GM18526 (cell line): ENCODE data around the gene AOC1.

Experiments
- POLR2A ChIP-seq: IDR thresholded peaks from 3 replicates; pipeline ENCODE4 v1.6.1; 2011; ENCODE audit not compliant: insufficient read length; ENCODE audit errors: extremely low read depth

Gene AOC1

DNA sequence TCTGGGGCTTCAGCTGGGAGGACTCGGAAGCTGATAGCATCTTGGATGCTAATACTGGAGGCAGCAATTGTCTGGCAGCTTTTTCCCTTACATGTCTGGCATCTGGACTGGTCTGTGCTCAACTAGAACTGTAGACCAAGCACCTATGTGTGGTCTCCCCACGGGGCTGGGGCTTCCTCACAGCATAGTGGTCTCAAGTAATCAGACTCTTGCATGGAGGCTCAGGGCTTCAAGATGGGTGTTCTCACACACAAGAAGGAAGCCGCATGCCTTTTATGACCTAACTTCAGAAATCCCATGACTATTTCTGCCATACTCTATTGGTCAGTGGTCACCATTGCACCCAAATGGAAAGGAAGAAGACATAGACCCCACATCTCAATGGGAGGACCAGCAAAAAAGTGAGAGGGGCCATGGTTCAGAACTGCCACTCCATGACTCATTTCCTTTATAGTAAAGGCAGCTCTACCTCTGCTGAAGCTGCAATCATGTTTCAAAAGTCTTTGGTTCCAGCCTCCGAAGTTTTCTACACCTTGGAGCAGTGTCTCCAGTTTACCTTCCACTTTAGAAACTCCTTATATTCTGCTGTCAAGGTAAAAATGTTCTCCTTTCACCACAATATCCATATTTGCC is 14.7 kb downstream of the AOC1 start:
- no peak for TF ChIP-seq POLR2A

DNA sequence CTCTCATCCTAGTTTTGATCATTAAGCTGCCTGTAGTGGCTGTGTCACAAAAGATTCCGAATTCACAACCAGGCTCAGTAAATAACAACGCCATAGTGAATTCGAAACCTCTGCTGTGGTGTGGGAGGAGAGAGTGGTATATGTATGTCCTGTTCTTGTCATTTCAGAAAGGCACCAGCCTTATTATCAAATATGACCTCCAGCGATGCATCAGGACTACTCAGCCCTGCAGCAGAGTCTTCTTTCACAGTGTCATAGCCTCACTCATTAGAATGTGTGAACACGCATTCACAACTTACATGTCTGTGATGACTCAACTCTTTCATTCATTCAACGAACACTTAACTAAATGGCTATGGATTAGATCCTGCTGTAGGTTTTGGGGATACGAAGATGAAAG is 15.3 kb downstream of the AOC1 start:
- TF ChIP-seq POLR2A, result no peak

DNA sequence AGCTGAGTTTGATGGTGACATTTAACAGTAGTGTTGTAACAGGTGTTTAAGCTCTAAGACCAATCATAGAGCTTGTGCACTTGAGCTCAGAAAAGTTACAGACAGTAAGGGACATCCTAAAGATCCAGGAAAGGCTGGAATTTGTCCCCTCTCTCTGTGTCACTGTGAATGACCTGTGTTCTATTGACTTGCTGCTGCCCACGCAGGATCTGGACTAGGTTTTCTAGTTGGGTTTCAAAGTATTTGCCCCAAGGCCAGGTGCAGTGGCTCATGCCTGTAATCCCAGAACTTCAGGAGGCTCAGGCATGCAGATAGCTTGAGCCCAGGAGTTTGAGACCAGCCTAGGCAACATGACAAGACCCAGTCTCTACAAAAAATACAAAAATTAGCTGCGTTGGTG is 17.1 kb downstream of the AOC1 start:
- TF ChIP-seq POLR2A, result no peak

DNA sequence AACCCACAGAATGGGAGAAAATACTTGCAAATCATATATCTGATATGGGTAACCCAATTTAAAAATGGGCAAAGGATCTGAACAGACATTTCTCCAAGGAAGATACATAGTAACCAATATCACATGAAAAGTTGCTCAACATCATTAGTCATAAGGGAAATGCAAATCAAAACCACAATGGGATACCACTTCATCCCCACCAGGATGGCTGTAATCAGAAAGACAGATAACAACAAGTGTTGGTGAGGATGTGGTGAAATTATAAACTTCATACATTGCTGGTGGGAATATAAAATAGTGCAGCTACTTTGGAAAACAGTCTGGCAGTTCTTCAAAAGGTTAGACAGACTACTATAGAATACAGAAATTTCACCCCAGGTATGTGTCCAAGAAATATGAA is 19.3 kb downstream of the AOC1 start:
- no peak for TF ChIP-seq POLR2A

DNA sequence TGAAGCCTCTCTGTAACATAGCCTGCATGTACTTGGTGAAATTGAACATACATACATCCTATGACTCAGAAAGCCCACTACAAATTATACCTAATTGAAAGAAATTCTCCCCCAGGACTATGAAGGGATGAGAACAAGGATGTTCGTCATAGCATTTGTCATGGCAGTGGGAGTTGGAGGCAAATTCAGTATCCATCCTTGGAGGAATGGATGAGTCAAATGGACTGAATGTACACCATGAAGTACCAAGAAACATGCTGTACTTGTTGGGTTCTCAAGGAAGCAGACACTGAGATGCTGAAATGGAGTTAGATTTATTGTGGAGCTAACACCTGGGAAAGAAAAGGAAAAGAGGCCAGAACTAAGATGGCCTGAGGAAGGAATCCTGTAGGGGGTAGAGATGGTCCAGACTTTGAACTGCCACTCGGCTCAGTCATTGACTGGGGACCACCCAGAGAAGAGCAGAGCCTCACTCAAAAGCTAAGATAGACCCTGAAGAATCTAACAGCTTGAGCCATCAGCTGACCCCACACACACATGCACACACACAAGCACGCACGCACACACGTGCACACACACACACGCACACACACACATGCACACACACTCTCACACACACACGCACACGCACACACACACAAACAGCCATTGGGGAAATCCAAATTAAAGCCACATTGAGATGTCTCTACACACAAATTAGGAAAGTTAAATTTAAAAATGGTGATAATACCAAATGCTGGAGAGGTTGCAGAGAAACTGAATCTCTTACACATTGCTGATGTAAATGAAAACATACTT is 22.3 kb downstream of the AOC1 start:
- no peak for TF ChIP-seq POLR2A

DNA sequence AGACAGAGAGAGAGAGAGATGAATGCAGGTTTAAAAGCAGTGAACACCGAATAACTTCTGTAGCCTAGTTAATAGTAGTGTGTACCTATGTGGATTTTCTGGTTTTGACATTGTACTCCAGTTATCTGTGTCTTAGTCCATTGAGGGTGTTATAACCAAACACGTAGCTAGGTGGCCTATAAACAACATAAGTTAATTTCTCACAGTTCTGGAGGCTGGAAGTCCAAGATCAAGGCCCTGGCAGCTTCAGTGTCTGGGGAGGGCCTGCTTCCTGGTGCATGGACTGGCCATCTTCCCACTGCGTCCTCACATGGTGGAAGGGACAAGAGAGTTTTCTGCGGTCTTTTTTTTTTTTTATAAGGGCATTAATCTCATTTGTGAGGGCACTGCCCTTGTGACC is 23.5 kb downstream of the AOC1 start:
- TF ChIP-seq POLR2A, result no peak

DNA sequence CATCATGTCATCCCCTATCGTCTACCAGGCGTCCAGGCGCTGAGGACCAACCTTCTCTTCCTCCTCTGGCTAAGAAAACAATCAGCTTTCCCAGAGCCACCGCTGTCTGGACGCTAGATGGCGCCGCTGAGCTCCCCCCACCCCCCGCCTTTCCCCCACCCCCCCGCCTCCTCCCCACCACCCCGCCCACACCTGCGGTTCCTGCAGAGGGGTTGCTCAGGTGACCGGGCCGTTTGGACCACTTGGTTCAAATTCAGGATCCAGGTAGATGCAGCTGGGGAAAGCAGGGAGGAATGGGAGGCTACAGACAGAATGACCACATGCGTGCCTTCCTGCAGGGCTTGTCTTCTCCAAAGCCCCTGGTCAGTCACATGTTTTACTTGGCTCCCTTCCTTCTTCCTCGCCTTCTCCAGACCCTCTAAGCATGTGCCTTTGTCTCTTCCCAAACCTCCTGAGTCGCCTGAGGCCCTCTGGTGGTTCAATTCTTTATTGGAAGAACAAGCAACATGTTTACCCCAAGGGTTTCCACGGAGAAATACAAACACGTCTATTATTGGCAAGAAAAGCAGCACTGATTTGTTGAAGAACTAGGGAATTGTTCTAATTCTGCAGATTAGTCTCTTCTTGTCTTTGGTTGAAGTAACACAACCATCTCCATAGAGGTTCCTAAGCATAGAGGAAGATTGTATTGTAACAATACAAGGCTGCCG is 24.7 kb downstream of the AOC1 start:
- no peak for TF ChIP-seq POLR2A

DNA sequence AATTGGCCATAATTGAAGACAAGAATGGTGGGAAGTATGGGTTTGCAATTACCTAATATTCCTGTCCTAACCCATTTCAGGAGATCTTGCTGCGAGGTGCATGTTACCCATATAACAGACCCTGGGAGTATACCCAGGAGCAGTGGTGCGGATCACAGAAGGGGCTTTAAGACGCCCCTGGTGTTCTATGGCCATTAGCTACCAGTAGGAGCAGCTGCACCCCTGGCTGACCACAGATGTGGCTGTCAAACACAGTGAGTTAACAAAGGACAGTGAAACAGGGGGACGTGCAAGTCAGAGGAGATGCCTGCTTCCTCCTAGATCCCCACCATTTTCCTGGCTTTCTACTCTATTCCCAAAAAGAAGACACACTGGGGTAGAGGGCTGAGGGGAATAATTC is 25.2 kb downstream of the AOC1 start:
- no peak for TF ChIP-seq POLR2A

DNA sequence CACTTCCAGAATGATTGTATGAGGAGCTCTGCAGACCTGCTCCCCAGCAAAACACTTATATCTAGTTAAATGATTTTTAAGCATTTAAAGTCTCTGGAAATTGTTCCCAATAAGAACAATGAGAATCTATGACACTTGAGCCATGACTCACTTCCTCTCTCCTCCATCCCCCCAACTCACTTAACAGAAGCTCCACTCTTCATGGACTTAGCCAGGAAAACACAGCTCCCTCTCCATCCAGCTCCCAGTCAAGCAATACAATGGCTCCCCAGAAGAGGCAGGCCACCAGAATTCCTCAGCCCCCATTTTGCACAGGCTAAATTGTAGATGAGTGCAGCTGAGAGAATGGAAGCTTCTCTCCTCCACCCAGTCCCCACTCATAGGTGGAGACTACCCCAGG is 27.0 kb downstream of the AOC1 start:
- TF ChIP-seq POLR2A, result no peak

DNA sequence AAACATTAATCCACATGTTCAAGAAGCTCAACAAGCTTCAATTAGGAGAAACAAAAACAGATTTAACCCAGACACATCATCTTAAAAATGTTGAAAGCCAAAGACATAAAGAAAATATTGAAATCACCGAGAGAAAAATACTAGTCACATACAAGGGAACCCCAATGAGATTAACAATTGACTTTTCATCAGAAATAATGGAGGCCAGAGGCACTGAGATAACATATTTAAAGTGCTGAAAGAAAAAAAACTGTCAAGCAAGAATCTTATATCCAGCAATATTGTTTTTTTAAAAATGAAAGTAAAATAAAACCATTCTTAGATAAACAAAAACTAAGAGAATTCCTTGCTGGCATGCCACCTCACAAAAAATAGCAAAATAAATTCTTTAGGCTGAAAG is 28.9 kb downstream of the AOC1 start:
- TF ChIP-seq POLR2A, result no peak

DNA sequence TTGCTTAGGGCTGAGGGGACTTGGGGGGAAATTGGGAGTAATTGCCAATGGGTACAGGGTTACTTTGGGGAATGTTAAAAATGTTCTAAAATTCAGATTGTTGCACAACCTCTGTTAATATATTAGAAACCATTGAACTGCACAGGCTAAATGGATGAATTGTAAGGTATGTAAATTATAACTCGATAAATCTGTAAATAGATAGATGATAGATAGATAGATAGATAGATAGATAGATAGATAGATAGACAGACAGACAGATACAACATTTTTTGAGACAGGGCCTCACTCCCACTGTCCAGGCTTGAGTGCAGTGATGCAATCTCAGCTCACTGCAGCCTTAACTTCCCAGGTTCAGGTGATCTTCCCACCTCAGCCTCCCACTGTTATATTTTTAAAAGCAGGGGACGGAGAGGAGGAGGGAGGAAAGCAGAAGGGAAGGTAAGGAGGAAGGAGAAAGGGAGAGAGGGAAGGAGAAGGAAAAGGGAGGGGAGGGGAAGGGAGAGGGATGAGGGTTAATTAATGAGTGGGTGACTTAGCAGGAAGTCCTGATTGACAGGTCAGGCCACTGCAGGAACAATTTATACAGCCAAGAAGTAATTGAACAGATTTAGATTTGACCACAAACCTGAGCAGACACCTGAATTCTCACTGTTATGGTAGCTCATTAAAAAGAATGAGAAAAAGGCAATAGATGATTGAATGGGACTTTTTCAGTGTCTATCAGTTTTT is 38.7 kb downstream of the AOC1 start:
- no peak for TF ChIP-seq POLR2A

DNA sequence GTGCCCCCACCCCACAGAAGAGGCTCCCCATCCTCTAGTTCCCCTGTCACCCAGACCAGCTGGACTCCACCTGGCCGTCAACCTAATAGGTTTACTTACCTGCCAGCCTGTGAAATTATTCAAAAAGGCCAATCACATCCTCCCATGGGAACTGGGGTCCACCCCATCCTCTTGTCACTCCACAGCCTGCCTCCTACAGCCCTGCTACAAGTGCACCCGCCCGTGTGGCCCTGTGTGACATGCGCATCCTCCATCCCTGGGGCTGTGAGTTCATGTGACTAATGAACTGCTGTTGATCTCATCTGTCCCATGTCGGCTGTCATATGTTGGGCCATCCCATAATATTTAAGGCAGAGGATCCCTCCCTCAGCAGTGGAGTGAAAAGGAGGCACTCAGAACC is 39.4 kb downstream of the AOC1 start:
- no peak for TF ChIP-seq POLR2A

DNA sequence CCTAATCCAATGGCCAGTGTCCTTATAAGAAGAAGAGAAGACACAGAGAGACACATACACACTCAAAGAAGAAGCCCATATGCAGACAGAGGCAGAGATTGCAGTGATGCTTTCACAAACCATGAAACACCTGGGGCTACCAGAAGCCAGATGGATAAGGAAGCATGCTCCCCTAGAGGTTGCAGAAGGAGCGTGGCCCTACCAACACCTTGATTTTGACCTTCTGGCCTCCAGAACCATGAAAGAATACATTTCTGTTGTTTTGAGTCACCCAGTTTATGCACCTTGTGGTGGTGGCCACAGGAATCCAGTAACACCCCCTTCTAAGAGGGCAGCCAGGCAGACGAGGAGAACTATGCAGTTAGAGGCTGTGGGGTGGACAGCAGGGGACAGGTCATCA is 43.5 kb downstream of the AOC1 start:
- TF ChIP-seq POLR2A, result no peak

DNA sequence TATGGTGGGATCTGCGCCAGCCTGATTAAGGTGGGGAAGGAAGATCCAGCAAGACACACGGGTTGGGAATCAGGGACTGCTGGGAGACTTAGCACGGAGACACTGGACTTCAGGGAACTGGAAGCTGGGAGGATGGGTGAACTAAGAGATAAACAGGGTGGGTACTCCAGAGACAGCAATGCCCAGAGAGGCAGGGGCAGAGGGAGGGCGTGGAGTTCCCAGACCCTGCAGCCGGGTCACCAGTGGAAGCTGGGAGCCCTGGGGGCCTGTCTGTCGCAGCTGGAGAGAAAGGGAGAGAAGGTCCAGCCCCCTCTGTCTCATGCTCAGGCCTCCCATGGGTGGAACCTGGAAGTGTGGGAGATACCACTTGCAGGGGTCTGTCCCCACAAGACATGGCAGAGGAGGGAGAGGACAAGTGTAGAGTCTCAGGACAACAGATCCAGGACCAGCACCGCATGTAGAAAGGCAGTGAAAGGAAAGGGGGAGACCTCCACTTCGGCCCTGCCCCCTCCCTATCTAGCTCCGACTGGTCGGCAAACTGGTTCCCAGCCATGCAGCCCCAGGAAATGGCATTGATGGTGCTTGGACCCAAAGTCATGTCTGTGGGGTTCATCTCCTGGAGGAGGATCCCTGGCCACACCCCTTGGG is 44.4 kb downstream of the AOC1 start:
- no peak for TF ChIP-seq POLR2A
